GM19099 (cell line): ENCODE results near the gene TOPORS.

ENCODE experiments used
- POLR2A ChIP-seq: IDR thresholded peaks from 3 replicates; pipeline ENCODE4 v1.6.1; 2011; ENCODE audit warnings: low read depth; ENCODE audit not compliant: insufficient read length; ENCODE audit errors: extremely low read depth

The TOPORS gene

DNA sequence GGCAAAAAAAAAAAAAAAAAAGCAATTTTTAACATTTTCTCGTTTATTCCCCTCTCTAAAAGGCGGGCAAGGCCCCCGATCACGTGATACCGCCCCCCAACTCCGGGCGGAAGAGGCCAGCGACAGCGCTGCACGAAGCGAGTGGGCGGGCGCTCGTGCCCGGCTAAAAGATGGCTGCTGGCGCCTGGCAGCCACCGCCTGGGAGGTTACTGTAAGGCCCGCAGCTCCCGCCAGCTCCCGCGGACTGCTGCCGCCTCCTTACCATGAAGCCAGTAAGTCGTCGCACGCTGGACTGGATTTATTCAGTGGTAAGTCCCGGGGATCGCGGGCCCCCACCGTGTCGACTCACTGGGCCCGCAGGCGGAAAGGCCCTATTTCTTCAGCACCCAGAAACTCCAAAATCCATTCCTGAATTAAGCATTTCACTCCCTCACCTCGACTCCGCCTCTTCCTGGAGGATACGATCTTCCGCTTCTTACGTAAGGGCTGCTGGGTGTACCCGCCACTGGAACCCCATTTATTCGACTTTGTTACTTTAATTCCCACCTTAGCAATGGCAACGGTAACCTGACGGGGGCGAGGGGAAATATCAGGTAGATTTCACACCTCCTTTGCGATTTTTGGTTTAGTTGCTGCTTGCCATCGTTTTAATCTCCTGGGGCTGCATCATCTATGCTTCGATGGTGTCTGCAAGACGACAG lies at the start of gene TOPORS, which contains the start of gene SMIM27:
Gene TOPORS (minus strand): TSS at position 415 of the 701 bp plus-strand sequence. CDS start 150 bp downstream, at position 265.
Gene SMIM27 (plus strand): TSS at position 156 of the 701 bp plus-strand sequence. CDS start 108 bp downstream, at position 264.
- peak; percentile 87 for TF ChIP-seq POLR2A

DNA sequence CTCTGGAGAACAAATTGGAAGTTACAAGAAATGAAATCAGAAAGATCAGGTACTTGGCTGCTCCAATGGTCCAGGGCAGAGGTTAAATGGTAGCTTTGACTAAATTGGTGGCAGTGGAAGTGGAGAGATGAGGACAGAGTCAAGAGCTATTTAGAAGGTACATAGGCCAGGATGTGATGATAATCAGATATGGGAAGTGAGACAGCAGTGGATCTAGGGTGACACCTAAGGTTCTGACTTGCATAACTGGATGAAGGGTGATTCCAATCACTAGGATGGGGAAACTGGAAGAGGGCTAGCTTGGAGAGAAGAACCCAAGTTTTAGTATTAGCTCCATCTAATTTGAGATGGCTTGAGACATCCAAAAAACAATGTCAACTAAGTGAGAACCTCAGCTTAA lies 44.5 kb upstream of the TOPORS start:
- TF ChIP-seq POLR2A, result no peak

DNA sequence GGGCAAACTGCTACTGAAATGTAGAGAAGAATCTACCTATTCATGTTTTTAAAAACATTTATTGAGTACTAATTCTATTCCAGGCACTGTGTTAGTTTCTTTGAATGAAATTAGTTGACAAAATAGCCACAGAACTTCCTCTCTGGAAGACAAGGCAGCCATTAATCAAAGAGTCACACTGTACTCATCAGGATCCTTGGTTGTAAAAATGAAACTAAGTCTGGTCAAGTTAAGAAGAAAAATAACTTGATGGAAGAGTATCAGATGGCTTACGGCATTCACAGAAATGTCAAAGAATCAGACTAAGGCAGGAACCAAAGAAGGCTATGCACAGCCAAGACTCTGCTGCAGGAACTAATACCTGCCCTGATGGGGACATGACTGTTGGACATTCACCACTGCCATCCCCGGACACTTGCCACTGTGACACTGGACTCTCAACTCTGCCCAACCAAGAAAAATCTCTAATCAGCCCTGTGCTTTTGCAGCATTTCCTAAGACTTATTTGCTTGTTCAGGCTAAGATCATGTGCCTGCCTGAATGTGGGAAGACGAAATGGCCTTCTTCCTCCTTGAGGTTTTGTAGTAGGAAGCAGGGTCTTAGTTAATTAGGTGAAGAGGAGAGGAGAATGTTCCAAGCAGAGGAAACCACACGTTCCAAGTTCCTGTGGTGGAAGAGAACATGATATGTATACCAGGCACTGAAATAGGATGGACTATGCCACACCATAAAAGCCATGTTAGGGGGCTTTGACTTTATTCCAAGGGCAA lies 43.9 kb upstream of the TOPORS start:
- TF ChIP-seq POLR2A, result no peak

DNA sequence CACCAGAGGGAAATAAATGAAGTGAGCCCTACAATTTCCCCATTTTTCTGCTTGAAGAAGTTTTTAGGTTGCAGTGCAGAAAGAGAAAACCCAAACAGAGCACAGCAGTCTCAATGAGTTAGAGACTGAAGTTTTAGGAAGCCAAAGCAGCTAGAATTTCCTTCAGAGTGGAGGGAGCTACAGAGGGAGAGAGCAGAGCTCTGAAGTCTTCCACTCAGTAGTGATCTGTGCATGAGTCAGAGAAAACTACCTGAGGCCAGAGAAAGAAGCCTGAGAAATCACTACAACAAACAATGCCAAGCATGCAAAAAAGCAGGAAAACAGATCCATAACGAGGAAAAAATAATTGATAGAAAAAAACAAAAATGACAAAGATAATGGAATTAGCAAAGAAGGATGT lies 38.5 kb upstream of the TOPORS start:
- no peak for TF ChIP-seq POLR2A

DNA sequence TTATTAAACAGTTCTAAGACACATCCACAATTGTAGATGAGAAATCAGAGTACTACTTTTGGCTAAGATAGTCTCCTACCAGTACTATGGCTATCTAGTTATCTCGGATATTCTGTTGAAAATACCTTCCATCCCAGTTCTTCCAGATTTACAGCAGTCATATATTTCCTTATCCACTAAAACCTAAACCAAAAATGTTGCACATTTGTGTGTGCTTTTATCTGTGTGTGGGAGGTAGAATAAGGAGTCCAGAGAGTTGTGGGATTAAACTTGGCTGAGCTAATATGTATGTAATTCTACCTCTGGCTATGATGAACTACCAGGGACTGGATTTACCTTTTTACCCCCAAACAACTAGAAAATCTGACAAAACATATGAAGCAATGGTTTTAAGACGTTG lies 38.1 kb upstream of the TOPORS start:
- no peak for TF ChIP-seq POLR2A

DNA sequence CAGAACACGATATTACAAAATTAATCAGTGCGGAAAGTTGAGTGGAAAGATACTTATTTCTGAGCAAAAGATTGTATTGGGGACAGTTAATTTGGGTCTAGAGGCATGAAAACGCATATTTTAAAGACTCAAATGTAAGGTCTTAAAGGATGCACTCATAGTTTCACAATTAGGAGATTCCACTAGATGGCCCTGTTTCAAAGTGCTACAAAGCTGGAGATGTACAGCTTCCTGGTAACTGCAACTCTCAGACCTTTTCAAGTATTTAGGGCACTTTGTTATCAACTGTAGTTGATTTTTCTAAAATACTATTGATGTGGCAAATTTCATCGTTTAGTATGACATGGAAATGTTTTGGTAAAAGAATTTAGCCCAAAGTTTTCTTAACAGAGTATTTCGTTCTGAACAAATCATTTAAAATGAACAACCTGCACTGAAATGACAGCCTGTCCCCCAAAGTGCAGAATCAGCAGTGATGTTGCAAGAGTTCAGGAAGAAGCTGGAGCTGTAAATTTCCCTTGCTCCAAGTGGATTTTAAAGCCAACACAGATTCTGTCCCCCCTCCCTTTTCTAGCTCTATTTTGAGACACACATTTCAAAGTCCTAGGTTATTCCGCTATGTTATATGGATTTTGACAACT lies 36.8 kb upstream of the TOPORS start:
- TF ChIP-seq POLR2A, result no peak

DNA sequence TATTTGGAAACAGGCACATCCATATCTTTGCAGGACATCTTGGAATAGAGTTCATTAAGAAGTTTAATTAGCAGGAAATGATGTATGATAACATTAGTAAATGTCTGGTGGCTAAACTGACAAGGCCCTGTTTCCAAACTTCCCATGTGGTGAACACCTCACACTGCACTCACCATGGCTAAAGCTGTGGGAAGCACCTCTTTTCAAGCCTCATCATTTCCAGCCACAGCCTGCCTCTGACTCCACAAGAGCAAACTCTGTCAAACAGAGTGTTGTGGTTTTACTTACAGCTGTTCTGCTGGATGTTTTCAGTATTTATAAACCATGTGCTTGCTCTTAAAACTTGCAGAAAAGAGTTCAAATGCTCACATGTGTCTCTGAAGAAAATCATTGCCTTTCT lies 35.5 kb upstream of the TOPORS start:
- TF ChIP-seq POLR2A, result no peak

DNA sequence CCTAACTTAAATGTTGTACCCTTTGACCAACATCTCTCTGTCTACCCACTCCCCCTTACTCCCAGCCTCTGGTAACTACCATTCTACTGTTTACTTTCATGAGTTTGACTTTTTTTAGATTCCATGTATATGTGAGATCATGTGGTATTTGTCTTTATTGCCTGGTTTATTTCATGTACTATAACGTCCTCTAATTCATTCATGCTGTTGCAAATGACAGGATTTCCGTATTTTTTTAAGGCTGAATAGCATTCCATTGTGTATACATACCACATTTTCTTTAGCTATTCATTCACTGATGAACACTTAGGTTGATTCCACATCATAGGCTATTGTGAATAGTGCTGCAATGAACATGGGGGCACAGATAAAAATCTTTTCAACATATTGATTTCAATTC lies 32.4 kb upstream of the TOPORS start:
- TF ChIP-seq POLR2A, result no peak

DNA sequence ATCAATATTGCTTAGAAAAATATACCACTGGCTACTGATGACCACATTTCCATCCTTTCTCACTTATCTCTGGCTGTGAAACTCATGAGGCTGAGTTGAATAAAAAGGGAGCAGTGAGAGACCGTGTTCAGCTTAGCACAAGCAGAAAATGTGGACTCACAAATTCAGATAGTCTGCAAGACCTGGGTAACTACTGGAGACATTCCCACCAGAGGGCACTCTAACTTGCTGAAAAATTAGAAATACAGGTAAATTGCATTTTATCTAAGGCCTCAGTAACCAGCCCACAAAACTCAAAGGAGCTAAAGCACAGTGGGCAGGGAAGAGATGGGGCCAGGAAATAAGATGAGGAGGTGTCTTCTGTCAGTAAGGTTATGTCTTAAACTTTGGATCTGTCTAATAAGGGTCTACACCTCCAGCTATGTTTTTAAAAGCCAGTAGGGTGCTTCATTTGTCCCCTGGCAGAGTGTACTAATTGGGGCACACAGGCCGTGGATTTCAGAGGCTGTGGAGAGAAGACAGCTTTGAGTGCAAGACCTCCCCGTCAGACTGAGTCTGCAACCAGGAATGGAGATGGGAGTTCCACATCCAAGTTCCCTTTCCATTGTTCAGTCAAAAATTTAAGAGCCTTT lies 29.2 kb upstream of the TOPORS start:
- TF ChIP-seq POLR2A, result no peak

DNA sequence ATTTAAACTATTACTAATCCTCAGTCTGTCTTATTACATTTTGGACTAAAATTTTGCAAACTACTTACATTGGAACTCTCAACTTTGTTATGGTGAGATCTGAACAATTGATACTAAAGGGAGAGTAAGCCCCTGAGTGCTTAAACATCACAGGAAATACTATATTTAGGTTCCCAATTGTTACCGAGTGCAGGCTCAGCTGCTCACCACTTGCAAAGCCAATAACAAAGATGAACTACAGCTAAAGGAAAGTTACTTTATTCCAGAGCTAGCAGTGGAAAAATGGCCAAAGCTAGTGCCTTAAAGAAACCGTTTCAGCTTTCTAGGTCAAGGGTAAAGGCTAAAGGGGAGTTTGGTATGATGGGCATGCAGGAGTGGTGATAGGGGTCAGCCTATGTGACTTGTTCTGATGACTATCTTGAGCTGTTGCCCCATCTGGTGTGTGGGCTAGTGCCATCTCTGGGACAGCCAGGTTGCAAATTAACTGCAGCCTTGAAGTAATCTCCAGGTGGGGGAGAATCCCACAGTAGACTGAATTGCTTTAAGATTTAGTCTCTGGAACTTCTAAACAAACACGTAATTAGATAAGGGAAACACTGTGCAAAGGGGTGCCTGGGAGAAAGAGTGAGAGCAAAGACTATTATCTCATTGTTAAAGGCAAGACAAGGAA lies 28.4 kb upstream of the TOPORS start:
- TF ChIP-seq POLR2A, result no peak

DNA sequence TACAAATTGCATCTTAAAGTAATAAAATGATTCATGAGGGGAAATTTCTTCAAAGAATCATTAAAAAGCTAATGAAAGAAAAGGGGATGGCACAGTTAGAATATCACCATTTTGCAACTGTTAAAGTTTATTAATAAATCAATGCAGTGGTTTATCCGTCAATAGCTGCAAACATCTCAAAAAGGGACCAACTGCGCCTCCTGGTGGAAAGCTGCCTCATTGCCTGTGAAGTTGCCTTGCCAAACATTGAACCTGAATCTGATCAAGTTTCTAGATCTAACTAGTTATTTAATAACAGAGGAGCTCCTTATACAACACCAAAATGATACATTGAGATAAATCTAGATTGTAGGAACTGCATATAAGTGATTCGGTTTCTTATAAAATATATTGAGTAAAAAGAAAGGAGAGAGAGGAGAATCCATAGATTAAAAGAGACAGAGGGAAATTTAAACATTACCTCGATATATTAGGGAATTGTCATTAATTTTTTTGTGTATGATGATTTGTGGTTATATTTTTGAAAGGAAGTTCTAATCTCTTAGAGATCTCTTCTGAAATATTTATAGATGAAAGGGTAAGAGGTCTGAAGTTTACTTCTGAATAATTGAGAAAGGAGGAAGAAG lies 27.4 kb upstream of the TOPORS start:
- TF ChIP-seq POLR2A, result no peak

DNA sequence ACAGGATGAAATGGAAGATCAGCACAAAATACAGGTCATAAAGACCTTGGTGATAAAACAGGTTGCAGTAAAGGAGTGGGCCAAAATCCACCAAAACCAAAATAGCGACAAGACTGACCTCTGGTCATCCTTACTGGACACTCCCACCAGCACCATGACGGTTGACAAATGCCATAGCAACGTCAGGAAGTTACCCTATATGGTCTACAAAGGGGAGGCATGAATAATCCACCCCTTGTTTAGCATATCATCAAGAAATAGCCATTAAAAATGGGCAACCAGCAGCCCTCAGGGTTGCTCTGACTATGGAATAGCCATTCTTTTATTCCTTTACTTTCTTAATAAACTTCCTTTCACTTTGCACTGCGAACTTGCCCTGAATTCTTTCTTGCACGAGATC lies 26.6 kb upstream of the TOPORS start:
- no peak for TF ChIP-seq POLR2A

DNA sequence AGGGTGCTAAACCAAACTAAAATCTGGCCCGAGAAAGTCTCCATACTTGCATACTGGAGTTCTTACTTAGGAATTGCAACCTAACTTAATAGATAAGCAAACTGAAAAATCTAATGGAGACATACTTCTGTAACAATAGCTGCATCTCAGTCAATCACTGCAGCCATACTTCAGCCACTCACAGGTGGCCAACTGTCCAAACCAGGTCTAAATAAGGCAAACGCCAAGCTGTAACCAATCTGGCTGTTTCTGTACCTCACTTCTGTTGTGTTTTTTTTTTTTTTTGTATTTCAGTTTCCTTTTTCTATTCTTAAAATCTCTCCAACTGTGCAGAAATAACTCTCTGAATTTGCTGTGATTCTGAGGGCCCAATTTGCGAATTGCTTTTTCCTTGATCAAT lies 24.9 kb upstream of the TOPORS start:
- no peak for TF ChIP-seq POLR2A

DNA sequence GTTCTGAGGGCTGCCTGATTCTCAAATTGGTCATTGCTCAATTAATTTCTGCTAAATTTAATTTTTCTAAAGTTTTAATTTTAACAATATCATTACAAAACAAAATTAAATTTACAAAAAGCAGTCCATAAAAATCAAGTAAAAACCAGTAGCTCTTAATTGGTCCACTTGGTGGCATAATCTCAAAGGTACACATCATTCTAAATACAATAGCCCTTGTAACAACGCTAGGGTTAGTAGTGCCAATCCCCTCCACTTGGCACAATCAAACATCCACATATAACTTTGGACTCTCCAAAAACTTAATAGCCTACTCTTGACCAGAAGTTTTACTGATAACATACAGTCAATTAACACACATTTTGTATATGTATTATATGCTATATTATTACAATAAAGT lies 22.5 kb upstream of the TOPORS start:
- TF ChIP-seq POLR2A, result no peak
